Caco-2 (cell line): ENCODE measurements around the gene TMEM181. TPM values are rescaled to one million over a fixed set of nuclear protein-coding genes. Genes with fewer than 3 reads are reported as not detected.
A peak's percentile ranks its signal among the peaks of the same experiment; 100 is the strongest.

ENCODE experiments used
- BruUV-seq: library from RNA; stranded (reverse); fragments of 400-500 nt; replicated peaks from 2 replicates; lab custom pipeline; 2021; lab: Mats Ljungman, UMichigan
- CTCF ChIA-PET: fragments of 300-600 bp; sonication (Branson Sonifier 250); formaldehyde crosslinking; loops from one replicate; lab custom pipeline; 2022; ENCODE audit warnings: antibody characterized with exemption; lab: Charles Lee
- POLR2A ChIA-PET: fragments of 300-600 bp; sonication (Branson Sonifier 250); formaldehyde crosslinking; loops from one replicate; lab custom pipeline; 2022; ENCODE audit warnings: antibody characterized with exemption; lab: Charles Lee
- DNase-seq, 2 experiments: peaks; one replicate each; pipeline versions ENCODE4 v3.0.0 to v3.0.0-alpha.2; 2020 to 2022
- H3K27me3 ChIP-seq: replicated peaks from 2 replicates; pipeline ENCODE4 v1.6.0; 2011; ENCODE audit warnings: low read length; ENCODE audit not compliant: control insufficient read depth, insufficient read depth
- H3K36me3 ChIP-seq: 2 replicates; pipeline ENCODE4 v1.5.1; 2011; ENCODE audit warnings: low read length; ENCODE audit not compliant: control insufficient read depth, insufficient read depth
- H3K4me1 ChIP-seq: fragments of 250-450 bp; sonication (Bioruptor Pico); 2 replicates; pipeline ENCODE4 v1.5.1; 2020; ENCODE audit warnings: mild to moderate bottlenecking
- H3K4me3 ChIP-seq: 2 replicates; pipeline ENCODE4 v1.5.1; 2011; ENCODE audit warnings: low read depth, mild to moderate bottlenecking, control low read depth, low read length
- H3K9me3 ChIP-seq: fragments of 250-450 bp; sonication (Bioruptor Pico); 2 replicates; pipeline ENCODE4 v1.5.1; 2020; ENCODE audit warnings: mild to moderate bottlenecking, moderate library complexity
- H3K27ac Mint-ChIP-seq: one replicate; pipeline ENCODE4 v1.8.0; 2022; ENCODE audit warnings: mixed read lengths; ENCODE audit not compliant: unreplicated experiment
- H3K27me3 Mint-ChIP-seq: one replicate; pipeline ENCODE4 v1.8.0; 2022; ENCODE audit warnings: mixed read lengths; ENCODE audit not compliant: insufficient read depth, unreplicated experiment
- H3K36me3 Mint-ChIP-seq: one replicate; pipeline ENCODE4 v1.8.0; 2022; ENCODE audit warnings: mild to moderate bottlenecking, mixed read lengths; ENCODE audit not compliant: insufficient read depth, unreplicated experiment
- H3K4me1 Mint-ChIP-seq: one replicate; pipeline ENCODE4 v1.8.0; 2022; ENCODE audit warnings: low read depth, mixed read lengths; ENCODE audit not compliant: unreplicated experiment
- H3K4me3 Mint-ChIP-seq: one replicate; pipeline ENCODE4 v1.8.0; 2022; ENCODE audit warnings: mild to moderate bottlenecking, moderate library complexity, mixed read lengths; ENCODE audit not compliant: unreplicated experiment
- H3K9me3 Mint-ChIP-seq: one replicate; pipeline ENCODE4 v1.8.0; 2022; ENCODE audit warnings: mixed read lengths; ENCODE audit not compliant: unreplicated experiment
- intact Hi-C: fragments of 100-400 bp; cut with micrococcal nuclease; formaldehyde crosslinking; loops from one replicate; pipeline ENCODE4 v1.10.0; 2022; ENCODE audit not compliant: unreplicated experiment
- total RNA-seq: library from RNA; stranded (reverse); gene quantifications from 2 replicates; pipeline ENCODE4 v1.2.3, GENCODE V29; 2022
- TF ChIP-seq, protein P1 (sequence below), 2 experiments: fragments of 200-600 bp in 1 of 2; IDR thresholded peaks; 1 replicate in 1 of 2; 2 replicates in 1 of 2; pipeline versions ENCODE4 v1.5.1 to v1.8.0; 2011 to 2022; ENCODE audit warnings: antibody characterized with exemption in 1 of 2, control low read depth in 1 of 2, inconsistent platforms in 1 of 2, low read depth in 1 of 2, low read length in 1 of 2, mild to moderate bottlenecking in 1 of 2, moderate library complexity in 1 of 2; ENCODE audit not compliant: insufficient read depth in 1 of 2, severe bottlenecking in 1 of 2, unreplicated experiment in 1 of 2

Gene TMEM181
- total RNA-seq, 1 experiment from 2014 or later, result 26.7 TPM

DNA sequence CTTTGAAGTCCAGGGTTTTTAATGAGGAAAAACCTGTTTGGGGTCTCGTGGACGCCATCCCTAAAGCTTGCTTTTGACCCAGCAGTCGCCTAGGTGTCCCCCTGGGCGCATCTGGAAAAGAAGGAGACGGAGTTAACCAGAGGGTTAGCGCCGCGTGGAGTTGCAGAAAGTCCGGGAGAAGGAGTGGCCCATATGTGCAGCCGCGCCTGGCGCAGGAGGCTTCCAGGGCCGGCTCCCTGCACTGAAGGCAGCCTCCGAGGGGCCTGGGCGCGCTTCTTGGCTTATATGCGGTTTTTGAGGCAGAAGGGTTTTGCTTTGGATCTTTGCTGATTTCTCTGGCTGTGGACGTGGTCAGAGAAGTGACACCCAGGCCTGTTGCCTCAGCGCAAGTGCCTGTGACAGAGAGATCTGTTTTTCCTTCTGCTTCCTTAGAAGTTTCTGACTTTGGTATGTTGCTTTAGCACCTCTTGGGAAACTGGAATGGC lies 987 bp downstream of the TMEM181 start:
- TF ChIP-seq, protein P1, sequence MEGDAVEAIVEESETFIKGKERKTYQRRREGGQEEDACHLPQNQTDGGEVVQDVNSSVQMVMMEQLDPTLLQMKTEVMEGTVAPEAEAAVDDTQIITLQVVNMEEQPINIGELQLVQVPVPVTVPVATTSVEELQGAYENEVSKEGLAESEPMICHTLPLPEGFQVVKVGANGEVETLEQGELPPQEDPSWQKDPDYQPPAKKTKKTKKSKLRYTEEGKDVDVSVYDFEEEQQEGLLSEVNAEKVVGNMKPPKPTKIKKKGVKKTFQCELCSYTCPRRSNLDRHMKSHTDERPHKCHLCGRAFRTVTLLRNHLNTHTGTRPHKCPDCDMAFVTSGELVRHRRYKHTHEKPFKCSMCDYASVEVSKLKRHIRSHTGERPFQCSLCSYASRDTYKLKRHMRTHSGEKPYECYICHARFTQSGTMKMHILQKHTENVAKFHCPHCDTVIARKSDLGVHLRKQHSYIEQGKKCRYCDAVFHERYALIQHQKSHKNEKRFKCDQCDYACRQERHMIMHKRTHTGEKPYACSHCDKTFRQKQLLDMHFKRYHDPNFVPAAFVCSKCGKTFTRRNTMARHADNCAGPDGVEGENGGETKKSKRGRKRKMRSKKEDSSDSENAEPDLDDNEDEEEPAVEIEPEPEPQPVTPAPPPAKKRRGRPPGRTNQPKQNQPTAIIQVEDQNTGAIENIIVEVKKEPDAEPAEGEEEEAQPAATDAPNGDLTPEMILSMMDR (IDR thresholded peaks at IDR 0.05; ENCODE audit: insufficient read depth in 1 of 2, low read depth in 1 of 2, low read length in 1 of 2, severe bottlenecking in 1 of 2, unreplicated experiment in 1 of 2), result no peak
- BruUV-seq, result TSS peak; percentile 47
- POLR2A ChIA-PET, result interaction anchor here (0.6 kb wide), 1 partner anchor 1197 kb away, joined by 3 read pairs; no protein-coding TSS in a partner anchor
- DNase-seq, result peak in 1 of 2 experiments; percentile 34
- peaks cover 12% of the 10 kb centered on the region for H3K36me3 Mint-ChIP-seq
- H3K27ac Mint-ChIP-seq, result peak overlapping the region; percentile 88
- intact Hi-C loops, result loop anchor here (1.0 kb wide), 1 partner anchor 340 kb away; no protein-coding TSS in a partner anchor
- Histone ChIP-seq H3K9me3 (no peaks in the 10 kb centered on the region), H3K4me1 (no peaks in the 10 kb centered on the region), H3K4me3 (peak overlapping the region; percentile 91), H3K36me3 (no peaks in the 10 kb centered on the region; the same call in 1 of the 2 replicates), H3K27me3 (no peaks in the 10 kb centered on the region)
- H3K4me3 Mint-ChIP-seq, result peak overlapping the region; percentile 92
- H3K4me1 Mint-ChIP-seq, result peaks cover 13% of the 10 kb centered on the region
- H3K27me3 Mint-ChIP-seq, result no peaks in the 10 kb centered on the region
- CTCF ChIA-PET, result no interaction called here
- H3K9me3 Mint-ChIP-seq, result no peaks in the 10 kb centered on the region

DNA sequence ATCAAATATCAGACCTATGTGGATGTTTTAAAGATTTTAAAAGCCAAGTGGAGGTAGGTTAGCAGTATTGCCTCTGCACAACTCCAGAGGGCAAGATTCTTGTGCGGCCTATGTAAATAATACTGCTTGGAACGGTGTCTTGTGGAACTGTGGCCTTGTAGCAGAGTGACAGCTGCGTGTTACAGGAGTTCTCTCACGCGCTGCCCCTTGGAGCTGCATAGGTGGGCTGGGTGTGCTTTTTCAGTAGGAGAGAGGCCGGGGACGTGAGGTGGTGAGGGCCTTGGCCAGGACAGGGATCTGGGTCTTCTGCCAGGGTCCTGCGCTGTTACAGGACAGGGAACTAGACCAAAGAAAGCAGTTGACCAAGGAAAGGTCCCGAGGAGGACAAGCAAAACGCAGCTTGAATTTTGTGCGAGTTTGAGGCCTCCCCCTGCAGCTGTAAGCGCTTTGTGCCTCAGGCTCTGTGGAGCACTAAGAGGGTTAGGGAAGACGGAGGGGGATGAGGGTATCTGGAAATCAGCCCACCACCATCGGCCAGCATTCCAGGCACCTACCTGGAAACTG lies 1.5 kb downstream of the TMEM181 start:
- DNase-seq, result no peak
- peaks cover 13% of the 10 kb centered on the region for H3K4me1 Mint-ChIP-seq
- peaks cover 13% of the 10 kb centered on the region for H3K36me3 Mint-ChIP-seq
- Histone ChIP-seq H3K9me3 (no peaks in the 10 kb centered on the region), H3K36me3 (no peaks in the 10 kb centered on the region; the same call in 1 of the 2 replicates), H3K4me1 (no peaks in the 10 kb centered on the region), H3K4me3 (peak overlapping the region; percentile 91), H3K27me3 (no peaks in the 10 kb centered on the region)
- intact Hi-C loops, result no loop called here
- CTCF ChIA-PET, result interaction anchor here (0.8 kb wide), 1 partner anchor 33 kb away, joined by 3 read pairs; no protein-coding TSS in a partner anchor
- POLR2A ChIA-PET, result interaction anchor here (0.6 kb wide), 1 partner anchor 1198 kb away, joined by 3 read pairs; no protein-coding TSS in a partner anchor
- no peaks in the 10 kb centered on the region for H3K27me3 Mint-ChIP-seq
- TF ChIP-seq, protein P1 (IDR thresholded peaks at IDR 0.05; ENCODE audit: insufficient read depth in 1 of 2, low read depth in 1 of 2, low read length in 1 of 2, severe bottlenecking in 1 of 2, unreplicated experiment in 1 of 2), result no peak
- no peaks in the 10 kb centered on the region for H3K9me3 Mint-ChIP-seq
- no TSS peak for BruUV-seq
- H3K4me3 Mint-ChIP-seq, result peak overlapping the region; percentile 92
- H3K27ac Mint-ChIP-seq, result peak overlapping the region; percentile 88

DNA sequence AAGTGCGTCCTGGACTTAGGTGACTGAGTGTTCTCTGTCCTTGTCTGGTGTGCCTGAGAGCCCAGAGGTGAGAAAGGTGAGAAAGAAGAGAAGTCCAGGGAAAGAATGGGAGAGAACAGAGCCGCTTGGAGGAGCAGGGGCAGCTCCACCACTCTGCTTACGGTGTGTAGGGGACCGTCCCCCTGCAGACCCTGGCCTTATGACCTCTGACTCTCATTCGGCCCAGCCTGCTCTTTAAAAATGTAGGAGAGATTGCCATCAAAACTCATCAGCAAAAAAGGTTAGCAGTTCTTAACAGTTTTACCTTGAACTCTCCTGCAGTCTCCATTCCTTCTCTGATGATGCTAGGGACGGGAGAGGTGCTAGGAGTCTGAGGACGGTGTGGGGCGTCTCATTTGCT lies 2.0 kb downstream of the TMEM181 start:
- Histone ChIP-seq H3K4me3 (0 out of 2 replicates have a peak overlapping the region, but pooled peaks have one; percentile 91), H3K27me3 (no peaks in the 10 kb centered on the region), H3K36me3 (no peaks in the 10 kb centered on the region; the same call in 1 of the 2 replicates), H3K9me3 (no peaks in the 10 kb centered on the region), H3K4me1 (no peaks in the 10 kb centered on the region)
- BruUV-seq, result no TSS peak
- Mint-ChIP-seq H3K27me3 (no peaks in the 10 kb centered on the region), H3K9me3 (no peaks in the 10 kb centered on the region), H3K4me3 (peak overlapping the region; percentile 92), H3K27ac (no peak overlapping the region), H3K36me3 (peaks cover 17% of the 10 kb centered on the region), H3K4me1 (peaks cover 13% of the 10 kb centered on the region)
- intact Hi-C loops, result no loop called here
- DNase-seq, result no peak
- ChIA-PET POLR2A (no interaction called here), CTCF (interaction anchor here (0.8 kb wide), 1 partner anchor 33 kb away, joined by 3 read pairs; no protein-coding TSS in a partner anchor)
- TF ChIP-seq, protein P1 (IDR thresholded peaks at IDR 0.05; ENCODE audit: insufficient read depth in 1 of 2, low read depth in 1 of 2, low read length in 1 of 2, severe bottlenecking in 1 of 2, unreplicated experiment in 1 of 2), result no peak
